Loucy (cell line): ENCODE results near the gene ZNF157.

ENCODE experiments used
- CTCF ChIP-seq: fragments of 200-600 bp; sonication (generic); conservative IDR thresholded peaks from 2 replicates; pipeline ENCODE4 v1.5.1; 2014; ENCODE audit warnings: mild to moderate bottlenecking, antibody characterized with exemption, low read length
- EZH2phosphoT487 ChIP-seq: fragments of 200-600 bp; IDR thresholded peaks from 2 replicates; pipeline ENCODE4 v1.6.1; 2018; ENCODE audit warnings: antibody characterized with exemption, mild to moderate bottlenecking, moderate library complexity, borderline replicate concordance

- TF ChIP-seq CTCF (no peak), EZH2phosphoT487 (no peak)
These were observed 76.1 kb downstream of the ZNF157 start for GRCh38 chrX:47446431-47446830.
